Osteocyte (in vitro differentiated cells): ENCODE results near the gene SMKR1. TPM values are rescaled to one million over a fixed set of nuclear protein-coding genes. Genes with fewer than 3 reads are reported as not detected.
A peak's percentile ranks its signal among the peaks of the same experiment; 100 is the strongest.

ENCODE experiments used
- DNase-seq: peaks from one replicate; pipeline ENCODE4 v3.0.0; 2021; ENCODE audit warnings: mixed read lengths; ENCODE audit not compliant: unreplicated experiment; ENCODE audit errors: extremely low spot score
- H3K27ac Mint-ChIP-seq: one replicate; pipeline ENCODE4 v1.8.0; 2021; ENCODE audit warnings: mild to moderate bottlenecking, mixed read lengths; ENCODE audit not compliant: unreplicated experiment
- H3K27me3 Mint-ChIP-seq: one replicate; pipeline ENCODE4 v1.8.0; 2021; ENCODE audit warnings: mixed read lengths; ENCODE audit not compliant: unreplicated experiment
- H3K36me3 Mint-ChIP-seq: one replicate; pipeline ENCODE4 v1.8.0; 2021; ENCODE audit warnings: mixed read lengths; ENCODE audit not compliant: unreplicated experiment
- H3K4me1 Mint-ChIP-seq: one replicate; pipeline ENCODE4 v1.8.0; 2021; ENCODE audit warnings: mixed read lengths; ENCODE audit not compliant: unreplicated experiment
- H3K4me3 Mint-ChIP-seq: one replicate; pipeline ENCODE4 v1.8.0; 2021; ENCODE audit warnings: mild to moderate bottlenecking, moderate library complexity, mixed read lengths; ENCODE audit not compliant: unreplicated experiment
- H3K9me3 Mint-ChIP-seq: one replicate; pipeline ENCODE4 v1.8.0; 2021; ENCODE audit warnings: mixed read lengths; ENCODE audit not compliant: unreplicated experiment
- total RNA-seq: library from RNA; stranded (reverse); gene quantifications from 2 replicates; pipeline ENCODE4 v1.2.1, GENCODE V29; 2021
- TF ChIP-seq, protein P1 (sequence below): fragments of 200-600 bp; sonication (generic); IDR thresholded peaks from 2 replicates; pipeline ENCODE4 v1.5.0; 2021; ENCODE audit warnings: antibody characterized with exemption, mild to moderate bottlenecking, moderate library complexity

SMKR1 gene
- total RNA-seq, 1 donor from 2014 or later: not detected

- Mint-ChIP-seq H3K4me1 (peaks cover 7% of the 10 kb centered on the region), H3K27ac (no peak overlapping the region), H3K36me3 (no peaks in the 10 kb centered on the region), H3K27me3 (peaks cover 3% of the 10 kb centered on the region), H3K9me3 (no peaks in the 10 kb centered on the region), H3K4me3 (no peak overlapping the region)
- TF ChIP-seq, protein P1, sequence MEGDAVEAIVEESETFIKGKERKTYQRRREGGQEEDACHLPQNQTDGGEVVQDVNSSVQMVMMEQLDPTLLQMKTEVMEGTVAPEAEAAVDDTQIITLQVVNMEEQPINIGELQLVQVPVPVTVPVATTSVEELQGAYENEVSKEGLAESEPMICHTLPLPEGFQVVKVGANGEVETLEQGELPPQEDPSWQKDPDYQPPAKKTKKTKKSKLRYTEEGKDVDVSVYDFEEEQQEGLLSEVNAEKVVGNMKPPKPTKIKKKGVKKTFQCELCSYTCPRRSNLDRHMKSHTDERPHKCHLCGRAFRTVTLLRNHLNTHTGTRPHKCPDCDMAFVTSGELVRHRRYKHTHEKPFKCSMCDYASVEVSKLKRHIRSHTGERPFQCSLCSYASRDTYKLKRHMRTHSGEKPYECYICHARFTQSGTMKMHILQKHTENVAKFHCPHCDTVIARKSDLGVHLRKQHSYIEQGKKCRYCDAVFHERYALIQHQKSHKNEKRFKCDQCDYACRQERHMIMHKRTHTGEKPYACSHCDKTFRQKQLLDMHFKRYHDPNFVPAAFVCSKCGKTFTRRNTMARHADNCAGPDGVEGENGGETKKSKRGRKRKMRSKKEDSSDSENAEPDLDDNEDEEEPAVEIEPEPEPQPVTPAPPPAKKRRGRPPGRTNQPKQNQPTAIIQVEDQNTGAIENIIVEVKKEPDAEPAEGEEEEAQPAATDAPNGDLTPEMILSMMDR: no peak
- DNase-seq: peak; percentile 63
Observed at GRCh38 chr7:129498021-129498420, 4.3 kb upstream of the SMKR1 start.

GRCh38 chr7:129499999-129500398 lies 2.3 kb upstream of the SMKR1 start:
- Mint-ChIP-seq H3K4me1 (peaks cover 6% of the 10 kb centered on the region), H3K4me3 (no peak overlapping the region), H3K36me3 (no peaks in the 10 kb centered on the region), H3K9me3 (no peaks in the 10 kb centered on the region), H3K27me3 (peaks cover 11% of the 10 kb centered on the region), H3K27ac (no peak overlapping the region)
- TF ChIP-seq, protein P1: no peak
- DNase-seq: peak; percentile 46

GRCh38 chr7:129502708-129503685 lies 666 bp downstream of the SMKR1 start:
- no peaks in the 10 kb centered on the region for H3K36me3 Mint-ChIP-seq
- TF ChIP-seq, protein P1: peak; percentile 28
- no peak overlapping the region for H3K27ac Mint-ChIP-seq
- DNase-seq: peak; percentile 83
- H3K4me1 Mint-ChIP-seq: peaks cover 6% of the 10 kb centered on the region
- peak overlapping the region; percentile 70 for H3K4me3 Mint-ChIP-seq
- no peaks in the 10 kb centered on the region for H3K9me3 Mint-ChIP-seq
- H3K27me3 Mint-ChIP-seq: peaks cover 17% of the 10 kb centered on the region

GRCh38 chr7:129503725-129504124 lies 1.4 kb downstream of the SMKR1 start:
- TF ChIP-seq, protein P1: no peak
- Mint-ChIP-seq H3K27me3 (peaks cover 22% of the 10 kb centered on the region), H3K27ac (no peak overlapping the region), H3K9me3 (no peaks in the 10 kb centered on the region), H3K4me1 (peaks cover 6% of the 10 kb centered on the region), H3K36me3 (no peaks in the 10 kb centered on the region), H3K4me3 (peak overlapping the region; percentile 70)
- DNase-seq: no peak

DNA sequence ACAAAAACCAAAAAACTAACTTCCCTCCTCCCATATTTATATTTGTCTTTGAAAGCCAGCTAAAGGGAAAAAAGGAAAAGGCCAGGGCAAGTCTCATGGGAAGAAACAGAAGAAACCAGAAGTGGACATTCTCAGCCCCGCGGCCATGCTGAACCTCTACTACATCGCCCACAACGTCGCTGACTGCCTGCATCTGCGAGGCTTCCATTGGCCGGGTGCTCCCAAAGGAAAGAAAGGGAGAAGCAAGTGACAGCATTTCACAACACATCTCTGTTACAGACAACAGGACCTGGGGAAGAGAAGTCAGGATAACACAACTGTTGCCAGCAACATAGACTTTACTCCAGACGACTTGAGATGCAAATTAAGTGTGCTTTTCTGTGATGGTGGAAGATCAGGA lies 9.9 kb downstream of the SMKR1 start:
- Mint-ChIP-seq H3K27me3 (peaks cover 35% of the 10 kb centered on the region), H3K27ac (no peak overlapping the region), H3K4me3 (no peak overlapping the region), H3K4me1 (no peaks in the 10 kb centered on the region), H3K36me3 (no peaks in the 10 kb centered on the region), H3K9me3 (no peaks in the 10 kb centered on the region)
- TF ChIP-seq, protein P1: no peak
- DNase-seq: no peak
